SK-N-SH (cell line): ENCODE data around the gene ATP11A. TPM values are rescaled to one million over a fixed set of nuclear protein-coding genes. Genes with fewer than 3 reads are reported as not detected.
"Not testable (repeated sequence)": the region's sequence is repeated elsewhere in the genome, so short reads cannot be mapped to it uniquely, and the experiment has no call there.

Source experiments
- CTCF ChIA-PET: fragments of 300-600, 350-600 bp; formaldehyde crosslinking; extraction: SDS; loops from one replicate; lab custom pipeline; 2021; lab: Yijun Ruan, JAX
- POLR2A ChIA-PET: fragments of 350-600 bp; sonication (Branson Sonifier 250); formaldehyde crosslinking; extraction: SDS; loops from one replicate; lab custom pipeline; 2020; ENCODE audit warnings: antibody characterized with exemption, inconsistent platforms; lab: Yijun Ruan, JAX
- DNase-seq: peaks from one replicate; pipeline ENCODE4 v3.0.0; 2012
- H2AFZ ChIP-seq: fragments of 200-600 bp; sonication (generic); 2 replicates; pipeline ENCODE4 v1.8.1; 2016; ENCODE audit warnings: antibody characterized with exemption, mild to moderate bottlenecking, low read depth
- H3F3A ChIP-seq: fragments of 200-600 bp; sonication (generic); replicated peaks from 2 replicates; pipeline ENCODE3; 2016; ENCODE audit warnings: antibody characterized with exemption, mild to moderate bottlenecking; ENCODE audit not compliant: insufficient read depth
- H3K27ac ChIP-seq, 2 experiments: fragments of 200-500 bp in 1 of 2; fragments of 200-600 bp in 1 of 2; sonication (Bioruptor generic) in 1 of 2; sonication (generic), shearing (Covaris generic) in 1 of 2; 2 replicates each; pipeline versions ENCODE4 v1.5.1 to v1.6.1; 2014 to 2016; ENCODE audit warnings: low read depth in 2 of 2, inconsistent platforms in 1 of 2, low read length in 1 of 2, mild to moderate bottlenecking in 1 of 2, mixed read lengths in 1 of 2
- H3K27me3 ChIP-seq: fragments of 200-600 bp; sonication (generic), shearing (Covaris generic); 2 replicates; pipeline ENCODE4 v1.6.1; 2016; ENCODE audit warnings: mixed run types; ENCODE audit not compliant: insufficient read depth
- H3K36me3 ChIP-seq, 2 experiments: fragments of 200-500 bp in 1 of 2; fragments of 200-600 bp in 1 of 2; sonication (Bioruptor generic) in 1 of 2; sonication (generic) in 1 of 2; replicated peaks in 1 of 2; 2 replicates each; pipeline versions ENCODE3 to v1.5.1; 2014 to 2016; ENCODE audit warnings: low read length in 1 of 2, mild to moderate bottlenecking in 1 of 2; ENCODE audit not compliant: insufficient read depth in 2 of 2, control insufficient read depth in 1 of 2
- H3K4me1 ChIP-seq, 2 experiments: fragments of 200-500 bp in 1 of 2; fragments of 200-600 bp in 1 of 2; sonication (Bioruptor generic) in 1 of 2; sonication (generic), shearing (Covaris generic) in 1 of 2; 2 replicates each; pipeline versions ENCODE4 v1.5.1 to v1.6.1; 2014 to 2016; ENCODE audit warnings: low read depth in 1 of 2, low read length in 1 of 2, mixed run types in 1 of 2; ENCODE audit not compliant: insufficient read depth in 2 of 2, control insufficient read depth in 1 of 2
- H3K4me2 ChIP-seq: fragments of 200-600 bp; sonication (generic), shearing (Covaris generic); 2 replicates; pipeline ENCODE4 v1.6.1; 2017; ENCODE audit warnings: mixed run types
- H3K4me3 ChIP-seq, 2 experiments: fragments of 200-500 bp in 1 of 2; fragments of 200-600 bp in 1 of 2; sonication (Bioruptor generic) in 1 of 2; sonication (generic), shearing (Covaris generic) in 1 of 2; 2 replicates each; pipeline versions ENCODE4 v1.5.1 to v1.8.1; 2014 to 2016; ENCODE audit warnings: low read depth in 2 of 2, inconsistent platforms in 1 of 2, low read length in 1 of 2, mild to moderate bottlenecking in 1 of 2, mixed read lengths in 1 of 2, moderate library complexity in 1 of 2
- H3K79me2 ChIP-seq: fragments of 200-600 bp; sonication (generic); 2 replicates; pipeline ENCODE4 v1.8.1; 2017; ENCODE audit warnings: mild to moderate bottlenecking; ENCODE audit not compliant: insufficient read depth
- H3K9ac ChIP-seq: fragments of 200-600 bp; sonication (generic); 2 replicates; pipeline ENCODE4 v1.6.1; 2017; ENCODE audit warnings: mixed run types
- H3K9me2 ChIP-seq: fragments of 200-600 bp; sonication (generic); 2 replicates; pipeline ENCODE4 v1.6.1; 2017; ENCODE audit warnings: mixed run types
- H3K9me3 ChIP-seq: fragments of 200-600 bp; sonication (generic); 2 replicates; pipeline ENCODE4 v1.6.1; 2017; ENCODE audit warnings: mixed run types, mild to moderate bottlenecking, moderate library complexity
- H4K20me1 ChIP-seq: fragments of 200-600 bp; sonication (generic); 2 replicates; pipeline ENCODE4 v1.6.1; 2017; ENCODE audit warnings: mild to moderate bottlenecking, mixed run types; ENCODE audit not compliant: insufficient read depth
- EP300 ChIP-seq, 2 experiments: IDR thresholded peaks; 2 replicates each; pipeline versions ENCODE4 v1.4.0 to v1.6.1; 2012; ENCODE audit warnings: borderline replicate concordance in 1 of 2, low read depth in 1 of 2, low read length in 1 of 2
- GATA2 ChIP-seq: sonication (generic); formaldehyde crosslinking; IDR thresholded peaks from 2 replicates; pipeline ENCODE4 v1.5.0; 2020; ENCODE audit warnings: mild to moderate bottlenecking, missing genetic modification reagents
- JUND ChIP-seq: IDR thresholded peaks from 2 replicates; pipeline ENCODE4 v1.4.0; 2012
- MXI1 ChIP-seq: IDR thresholded peaks from 2 replicates; pipeline ENCODE4 v1.6.1; 2012; ENCODE audit warnings: mild to moderate bottlenecking, low read depth, low read length, improper control_type of control experiment
- NFIC ChIP-seq: IDR thresholded peaks from 2 replicates; pipeline ENCODE4 v1.4.0; 2012; ENCODE audit warnings: borderline replicate concordance
- POLR2AphosphoS5 ChIP-seq: IDR thresholded peaks from 2 replicates; pipeline ENCODE4 v1.6.1; 2012; ENCODE audit warnings: low read depth, low read length
- RFX5 ChIP-seq: IDR thresholded peaks from 2 replicates; pipeline ENCODE4 v1.6.1; 2012; ENCODE audit warnings: mild to moderate bottlenecking, improper control_type of control experiment, low read length
- RXRA ChIP-seq: IDR thresholded peaks from 2 replicates; pipeline ENCODE4 v1.4.0; 2012; ENCODE audit warnings: low read depth, mild to moderate bottlenecking, borderline replicate concordance
- SMC3 ChIP-seq: IDR thresholded peaks from 2 replicates; pipeline ENCODE4 v1.6.1; 2012; ENCODE audit warnings: low read depth, low read length, improper control_type of control experiment
- TAF1 ChIP-seq: IDR thresholded peaks from 2 replicates; pipeline ENCODE4 v1.6.1; 2012; ENCODE audit warnings: low read depth, mild to moderate bottlenecking, low read length, moderate library complexity, borderline replicate concordance
- TCF12 ChIP-seq: IDR thresholded peaks from 2 replicates; pipeline ENCODE4 v1.4.0; 2012
- YY1 ChIP-seq: IDR thresholded peaks from 2 replicates; pipeline ENCODE4 v1.4.0; 2012; ENCODE audit warnings: low read depth, mild to moderate bottlenecking
- WGBS: methylation state at CpG from one replicate; pipeline ENCODE4 v1.1.6; 2017; ENCODE audit warnings: low lambda C conversion rate; 5-methylcytosine and 5-hydroxymethylcytosine counted together
- polyA plus RNA-seq, 3 experiments: library from polyadenylated mRNA; depleted of rRNA; stranded (reverse); fragments of >200 nt; gene quantifications; 2 replicates each; pipeline ENCODE4 v1.2.3, GENCODE V29; 2012

ATP11A gene
- polyA plus RNA-seq, 1 of the 3 experiments (the other 2 are of a cell fraction): 4.1 TPM

- H3K36me3 ChIP-seq: no peaks in the 10 kb centered on the region
- H3K4me1 ChIP-seq: peaks cover 0 to 2% of the 10 kb centered on the region in 2 experiments; a peak in 3 of 4 replicates
- no peak overlapping the region for H3K9ac ChIP-seq
- no peak overlapping the region for H3K4me2 ChIP-seq
- no peak overlapping the region for H2AFZ ChIP-seq
- H3K9me3 ChIP-seq: no peaks in the 10 kb centered on the region
- no peak overlapping the region for H3K27ac ChIP-seq
- DNase-seq: no peak
- no peaks in the 10 kb centered on the region for H3K27me3 ChIP-seq
- no peak overlapping the region for H3K4me3 ChIP-seq
- 98% methylated on average over 4 of the region's 4 CpGs for WGBS
- no peaks in the 10 kb centered on the region for H4K20me1 ChIP-seq
- ChIA-PET POLR2A (no interaction called here), CTCF (interaction anchor here (0.7 to 1.2 kb wide), 2 partner anchors 154 to 168 kb away, joined by 3 read pairs; no protein-coding TSS in a partner anchor)
- H3K9me2 ChIP-seq: no peaks in the 10 kb centered on the region
- no peaks in the 10 kb centered on the region for H3K79me2 ChIP-seq
- H3F3A ChIP-seq: peaks cover 2% of the 10 kb centered on the region
- TF ChIP-seq GATA2 (CRISPR knock-in tag) (no peak), MXI1 (no peak), EP300 (IDR thresholded peaks at IDR 0.05; ENCODE audit: borderline replicate concordance in 1 of 2, low read depth in 1 of 2, low read length in 1 of 2) (no peak), TAF1 (no peak)
These were observed 16.3 kb downstream of the ATP11A start for GRCh38 chr13:112706171-112706570.

- no peak overlapping the region for H3K4me2 ChIP-seq
- H2AFZ ChIP-seq: no peak overlapping the region
- no peak overlapping the region for H3K27ac ChIP-seq
- WGBS: over 99% methylated on average over 10 of the region's 11 CpGs
- no peak overlapping the region for H3K4me3 ChIP-seq
- TF ChIP-seq NFIC (no peak), SMC3 (no peak), EP300 (IDR thresholded peaks at IDR 0.05; ENCODE audit: borderline replicate concordance in 1 of 2, low read depth in 1 of 2, low read length in 1 of 2) (no peak), TCF12 (no peak), POLR2AphosphoS5 (no peak), RXRA (no peak), JUND (no peak), RFX5 (no peak), YY1 (no peak), MXI1 (no peak)
- no peak overlapping the region for H3K9ac ChIP-seq
- H3K79me2 ChIP-seq: peaks cover 6% of the 10 kb centered on the region; the same call in 1 of the 2 replicates
- H3K4me1 ChIP-seq: peaks cover 12 to 14% of the 10 kb centered on the region in 2 experiments; a peak in 3 of 4 replicates
- no peak for DNase-seq
- POLR2A ChIA-PET: no interaction called here
- H3K9me3 ChIP-seq: no peaks in the 10 kb centered on the region
- CTCF ChIA-PET: no interaction called here
- H3K36me3 ChIP-seq: no peaks in the 10 kb centered on the region
- peaks cover 16% of the 10 kb centered on the region for H3F3A ChIP-seq
- H3K9me2 ChIP-seq: no peaks in the 10 kb centered on the region
- H4K20me1 ChIP-seq: no peaks in the 10 kb centered on the region
- no peaks in the 10 kb centered on the region for H3K27me3 ChIP-seq
These were observed 18.9 kb downstream of the ATP11A start for GRCh38 chr13:112708560-112709240.

GRCh38 chr13:112709316-112709715 is 19.5 kb downstream of the ATP11A start:
- peaks cover 16% of the 10 kb centered on the region for H3F3A ChIP-seq
- H2AFZ ChIP-seq, H3K9ac ChIP-seq, H3K79me2 ChIP-seq, H3K27me3 ChIP-seq, H3K36me3 ChIP-seq, H3K4me2 ChIP-seq, H3K27ac ChIP-seq, H3K9me3 ChIP-seq, DNase-seq, H4K20me1 ChIP-seq, H3K9me2 ChIP-seq, POLR2A ChIA-PET, H3K4me3 ChIP-seq, CTCF ChIA-PET: not testable (repeated sequence)
- 100% methylated on average over 3 of the region's 3 CpGs for WGBS
- peaks cover 12 to 15% of the 10 kb centered on the region in 2 experiments; a peak in 3 of 4 replicates for H3K4me1 ChIP-seq
